ENCODE data around the gene PYGO2.

Gene PYGO2, protein sequence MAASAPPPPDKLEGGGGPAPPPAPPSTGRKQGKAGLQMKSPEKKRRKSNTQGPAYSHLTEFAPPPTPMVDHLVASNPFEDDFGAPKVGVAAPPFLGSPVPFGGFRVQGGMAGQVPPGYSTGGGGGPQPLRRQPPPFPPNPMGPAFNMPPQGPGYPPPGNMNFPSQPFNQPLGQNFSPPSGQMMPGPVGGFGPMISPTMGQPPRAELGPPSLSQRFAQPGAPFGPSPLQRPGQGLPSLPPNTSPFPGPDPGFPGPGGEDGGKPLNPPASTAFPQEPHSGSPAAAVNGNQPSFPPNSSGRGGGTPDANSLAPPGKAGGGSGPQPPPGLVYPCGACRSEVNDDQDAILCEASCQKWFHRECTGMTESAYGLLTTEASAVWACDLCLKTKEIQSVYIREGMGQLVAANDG

GRCh38 chr1:154961207-154962155 is at the start of gene PYGO2:
TSS of gene PYGO2 (minus strand) at chr1:154961782. CDS start at chr1:154961576, 206 bp downstream.
- DNase-seq (ENCODE audit: low spot score), result peak; percentile 71

DNA sequence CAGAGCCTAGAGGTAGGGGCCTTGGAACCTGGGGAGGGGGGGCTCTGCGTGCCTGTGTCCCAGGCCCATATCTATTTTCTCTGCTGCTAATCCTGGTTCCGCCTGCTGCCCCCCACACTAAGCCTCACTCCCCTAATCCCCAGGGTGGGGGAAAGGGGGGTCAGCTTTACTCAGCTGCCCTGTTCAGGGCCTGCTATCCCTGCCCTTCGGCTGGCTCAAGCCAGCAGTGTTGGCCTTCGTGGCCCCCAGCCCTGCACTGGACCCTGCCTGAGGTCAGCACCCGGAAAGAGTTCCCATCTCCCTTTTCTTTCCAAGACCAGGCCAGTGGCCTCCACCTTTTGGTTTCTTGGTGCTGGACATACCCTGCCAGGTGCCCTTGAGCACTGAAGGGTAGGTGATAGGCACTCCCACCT is 49.4 kb upstream of the PYGO2 start:
- no peak for DNase-seq (ENCODE audit: low spot score)

DNA sequence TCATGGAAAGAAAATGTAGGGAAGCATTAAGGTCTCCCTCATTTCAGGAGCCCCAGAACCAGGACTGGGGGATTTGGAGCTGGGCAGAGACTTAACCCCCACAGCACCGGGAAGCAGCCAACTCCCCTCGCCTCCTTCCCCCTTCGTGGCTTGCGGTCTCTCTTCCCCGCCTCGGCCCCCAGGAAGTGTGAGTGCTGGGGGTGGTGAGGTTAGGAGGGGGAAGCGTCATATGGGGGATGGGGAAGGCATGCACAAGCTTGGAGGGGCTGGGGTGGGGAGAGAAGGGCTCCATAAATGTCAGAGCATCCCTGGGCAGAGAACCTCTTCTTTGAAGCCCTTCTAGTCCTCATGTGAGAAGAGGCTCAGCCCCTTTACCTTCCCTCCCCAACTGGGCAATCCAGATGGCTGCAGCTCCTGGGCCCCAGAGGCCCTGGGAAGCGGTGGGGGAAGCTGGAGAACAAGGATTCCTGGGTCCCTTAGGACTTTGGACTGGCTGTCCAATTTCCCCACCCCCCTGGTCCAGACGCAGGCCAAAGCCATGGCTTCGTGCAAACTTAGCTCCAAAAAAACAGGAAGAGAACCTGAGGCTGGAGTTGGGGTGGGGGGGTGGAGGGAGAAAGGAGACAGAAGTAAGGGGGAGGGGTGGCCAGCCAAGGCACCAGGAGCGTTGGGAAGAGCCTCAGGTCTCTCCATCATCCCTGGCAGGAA is 48.8 kb upstream of the PYGO2 start:
- DNase-seq (ENCODE audit: low spot score), result peak; percentile 50

DNA sequence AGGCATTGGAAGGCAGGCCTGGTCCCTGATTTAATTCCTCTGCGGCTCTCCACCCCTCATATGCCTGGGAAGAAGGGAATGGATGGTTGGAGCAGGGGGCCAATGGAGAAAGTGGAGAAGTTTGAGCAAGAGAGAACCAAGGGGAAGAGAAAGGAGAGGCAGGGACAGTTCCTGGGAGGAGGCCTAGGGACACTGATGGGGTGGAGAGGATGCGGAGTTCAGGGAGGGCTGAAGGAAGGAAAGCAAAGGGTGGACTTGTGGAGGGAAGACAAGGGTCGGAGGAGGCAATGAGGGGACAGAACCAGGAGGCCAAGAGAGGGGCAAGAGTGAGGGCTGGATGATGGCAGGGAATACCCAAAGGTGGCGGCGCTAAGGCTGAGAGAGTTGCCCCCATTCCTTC is 48.2 kb upstream of the PYGO2 start:
- DNase-seq (ENCODE audit: low spot score), result no peak

GRCh38 chr1:155009221-155009711 is 47.7 kb upstream of the PYGO2 start:
- DNase-seq (ENCODE audit: low spot score), result no peak

DNA sequence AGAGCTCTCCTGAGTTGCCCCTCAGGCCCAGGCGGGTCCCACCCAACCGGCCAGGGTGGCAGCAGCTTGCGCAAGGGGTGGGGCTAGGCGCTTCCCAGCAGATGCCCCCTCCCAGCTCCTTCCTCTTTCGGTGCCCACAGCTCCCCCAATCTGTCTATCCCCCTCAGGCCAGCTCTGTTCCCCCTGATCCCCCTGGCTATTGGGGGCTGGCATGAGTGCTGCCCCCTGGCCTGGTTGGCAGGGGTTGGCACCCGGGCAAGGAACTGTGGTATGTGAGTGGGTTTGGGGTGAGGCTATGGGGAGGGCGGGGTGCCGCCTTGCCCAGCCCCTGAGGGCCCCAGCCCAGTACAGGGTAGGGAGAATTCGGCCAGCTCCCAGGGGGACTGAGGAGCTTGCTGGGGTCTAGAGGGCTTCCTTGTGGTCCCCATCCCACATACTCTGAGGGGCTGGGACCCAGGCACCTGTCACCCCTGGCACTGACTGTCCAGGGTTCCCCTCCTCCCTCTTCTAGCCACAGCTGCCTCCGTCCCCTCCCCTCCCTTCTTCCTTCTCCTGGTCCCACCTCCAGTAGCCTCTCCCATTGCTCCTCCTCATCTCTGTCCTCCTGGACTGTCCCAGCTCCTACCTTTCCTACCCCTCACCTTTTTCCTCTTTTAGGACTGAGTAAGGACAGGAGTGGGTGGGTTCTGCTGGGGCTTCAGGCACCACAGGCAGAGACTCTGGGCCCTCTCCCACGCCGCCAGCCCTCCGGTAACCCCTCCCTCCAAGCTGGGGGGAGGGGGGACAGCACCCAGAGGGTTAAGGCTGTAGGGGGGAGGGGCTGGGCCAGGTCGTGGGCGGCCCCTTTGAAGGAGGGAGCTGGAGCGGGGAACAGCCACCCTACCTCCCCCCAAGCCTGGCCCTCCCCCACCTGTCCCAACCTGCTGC is 46.7 kb upstream of the PYGO2 start:
- DNase-seq (ENCODE audit: low spot score), result peak; percentile 49

DNA sequence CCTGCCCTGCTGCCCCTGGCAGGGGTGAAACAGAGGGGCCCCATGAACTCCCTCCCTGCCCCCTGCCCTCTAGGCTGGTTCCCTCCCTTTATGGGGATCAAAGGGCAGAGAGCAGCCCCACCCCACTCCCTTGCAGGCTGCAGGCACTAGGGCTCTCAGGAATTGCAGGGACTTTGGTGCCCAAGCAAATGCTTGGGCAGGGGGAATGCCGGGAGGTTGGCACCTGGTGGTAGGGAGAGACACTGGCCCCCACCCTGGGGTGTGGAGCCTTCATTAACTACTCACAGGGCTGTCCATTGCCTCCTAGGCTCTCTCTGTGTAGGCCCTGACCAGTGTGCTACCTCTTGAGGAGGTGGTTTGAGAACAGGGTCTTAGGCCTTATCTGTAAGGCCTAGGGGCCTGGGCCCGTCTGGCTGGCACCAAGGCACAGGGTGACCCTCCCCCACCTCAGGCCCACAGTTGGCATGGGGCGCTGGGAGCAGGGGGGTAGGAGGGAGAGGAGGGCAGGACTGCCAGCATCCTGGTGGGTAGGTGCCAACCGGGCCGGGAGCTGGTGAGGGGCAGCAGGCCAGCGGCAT is 45.8 kb upstream of the PYGO2 start:
- no peak for DNase-seq (ENCODE audit: low spot score)

GRCh38 chr1:155006601-155007101 is 45.1 kb upstream of the PYGO2 start:
- peak; percentile 54 for DNase-seq (ENCODE audit: low spot score)

DNA sequence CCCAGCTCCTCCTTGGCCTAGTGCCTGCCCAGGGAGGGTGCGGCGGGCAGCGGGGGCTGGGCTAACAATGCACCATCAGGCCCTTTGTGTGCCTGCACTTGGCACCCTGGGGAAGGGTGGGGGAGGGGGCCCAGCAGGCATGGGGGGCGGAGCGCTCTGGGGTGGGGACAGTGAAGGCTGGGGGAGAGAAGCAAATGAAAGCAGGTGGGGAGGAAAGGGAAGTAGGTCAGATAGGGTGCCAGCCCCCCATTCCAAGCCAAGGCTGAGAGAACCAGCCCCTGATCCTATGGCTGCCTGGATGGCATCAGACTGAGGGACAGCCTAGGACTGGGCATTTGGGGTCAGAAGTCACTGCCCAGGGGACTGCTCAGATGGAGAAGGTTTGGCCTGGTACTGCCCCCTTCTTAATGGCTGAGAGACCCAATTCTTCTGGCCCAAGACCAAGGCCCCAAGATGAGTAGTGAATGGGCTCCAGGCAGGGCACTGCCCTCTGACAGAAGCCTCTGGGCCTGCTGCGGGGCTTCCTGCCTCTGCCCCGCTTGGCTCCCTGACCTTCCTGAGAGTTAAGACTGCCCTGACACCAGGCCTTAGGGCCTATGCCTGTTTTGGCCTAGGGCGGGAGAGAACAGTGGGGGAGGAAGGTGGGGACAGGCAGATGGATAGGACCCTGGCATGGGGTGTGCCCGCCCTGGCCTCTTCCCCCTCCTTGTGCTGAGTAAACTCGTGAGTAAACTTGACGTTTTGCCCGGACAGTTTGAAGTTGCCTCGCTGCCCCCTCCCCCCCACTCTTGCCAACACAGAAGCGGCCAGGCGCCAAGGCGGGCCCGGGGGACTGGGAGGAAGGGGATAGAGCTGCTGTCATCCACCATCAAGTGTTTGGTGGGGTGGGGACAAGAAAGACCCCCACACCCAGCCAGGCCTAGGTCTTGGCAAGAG is 43.8 kb upstream of the PYGO2 start:
- DNase-seq (ENCODE audit: low spot score), result no peak

DNA sequence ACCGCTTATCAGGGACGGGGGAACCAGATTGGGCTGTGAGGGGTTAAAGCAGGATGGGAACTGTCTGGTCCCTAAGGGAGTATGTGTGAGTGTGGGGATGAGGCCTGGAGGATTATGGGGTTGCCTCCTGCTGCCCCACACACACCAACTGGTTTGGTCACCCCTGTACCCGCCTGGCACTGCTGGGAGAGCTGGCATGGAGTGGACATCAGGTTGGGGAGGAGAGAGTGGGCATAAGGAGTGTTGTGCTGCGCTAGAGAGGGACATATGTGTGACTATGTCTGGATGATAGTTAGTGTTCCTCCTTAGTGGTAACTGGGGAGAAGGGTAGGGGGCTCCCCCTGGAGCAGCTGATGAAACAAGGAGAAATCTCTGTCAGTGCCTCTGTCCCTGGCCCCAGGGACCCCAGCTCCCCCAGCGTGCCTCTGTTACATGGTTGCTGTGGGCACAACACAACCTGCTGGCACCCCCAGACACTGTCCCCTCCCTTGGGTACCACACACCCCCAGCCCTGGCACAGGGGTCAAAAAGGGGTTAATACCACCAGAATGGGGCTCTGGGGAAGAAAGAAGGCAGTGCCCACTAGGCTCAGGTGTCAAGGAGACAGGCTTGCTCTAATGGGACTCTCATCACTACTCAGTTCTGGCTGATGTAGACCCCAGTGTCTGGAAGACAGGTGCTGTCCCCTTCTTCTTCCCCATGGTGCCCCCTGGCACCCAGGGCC is 42.9 kb upstream of the PYGO2 start:
- DNase-seq (ENCODE audit: low spot score), result no peak

DNA sequence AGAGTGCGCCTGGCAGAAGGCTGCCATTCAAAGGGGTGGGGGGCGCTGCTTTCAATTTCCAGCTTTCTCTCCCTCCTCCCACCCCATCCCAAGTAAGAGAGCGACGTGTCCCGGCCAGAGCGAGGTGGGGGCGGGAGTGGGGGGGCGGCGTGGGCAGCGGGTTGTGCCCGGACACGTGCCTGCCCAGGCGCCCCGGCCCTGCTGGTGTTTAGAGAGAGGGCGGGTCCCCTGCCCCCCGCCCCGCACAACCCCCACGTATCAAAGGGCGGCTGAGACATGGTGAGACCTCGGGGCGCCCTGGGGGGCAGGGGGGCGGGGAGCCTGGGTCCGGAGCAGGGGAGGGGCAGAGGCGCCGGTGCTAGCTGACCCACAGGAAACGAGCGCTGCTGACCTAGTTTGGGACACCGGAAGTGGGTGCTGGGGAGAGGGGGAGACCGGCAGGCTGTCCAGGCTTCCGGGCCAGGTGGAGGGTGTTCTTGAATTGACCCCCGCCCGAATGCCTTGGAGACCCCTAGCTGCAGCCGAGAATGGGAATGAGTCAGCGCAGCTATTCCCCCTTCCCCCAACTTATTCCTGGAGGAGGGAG is 42.3 kb upstream of the PYGO2 start:
- DNase-seq (ENCODE audit: low spot score), result no peak

- DNase-seq (ENCODE audit: low spot score), result no peak
These were observed 41.7 kb upstream of the PYGO2 start for GRCh38 chr1:155003227-155003765.

DNA sequence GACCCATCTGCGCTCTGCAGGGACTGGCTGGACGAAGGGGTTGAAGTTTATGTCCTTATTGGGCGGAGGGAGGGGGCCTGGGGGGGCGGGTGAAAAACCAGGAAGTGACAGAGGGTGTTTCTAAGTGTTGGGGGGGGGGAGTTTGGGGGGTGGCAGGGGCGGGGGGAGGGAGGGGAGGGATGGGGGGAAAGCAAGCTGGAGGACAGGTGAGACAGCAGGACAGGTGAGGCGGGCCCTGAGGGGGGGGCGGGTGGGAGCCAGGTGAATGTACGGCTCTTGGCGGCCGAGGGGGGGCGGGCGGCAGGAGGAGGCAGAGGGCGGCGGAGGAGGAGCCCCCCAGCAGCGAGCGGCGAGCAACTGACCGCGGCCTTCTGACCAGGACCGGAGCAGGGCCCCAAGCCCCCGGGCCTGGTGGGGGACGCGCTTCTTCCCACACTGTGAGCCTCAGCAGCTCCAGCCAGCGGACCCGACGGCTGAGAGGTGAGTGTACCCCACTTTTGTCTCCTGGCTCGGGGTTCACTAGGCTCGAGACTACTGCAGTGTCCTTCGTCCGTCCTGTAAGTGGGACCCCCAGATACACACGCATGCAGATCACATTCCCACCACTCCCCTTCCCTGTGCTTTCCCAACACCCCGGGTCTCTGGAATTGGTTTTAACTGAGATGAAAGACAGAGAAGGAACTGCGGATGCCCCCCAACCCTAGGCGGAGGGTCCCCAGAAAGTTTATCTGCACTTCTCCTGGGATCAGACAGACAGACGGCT is 41.1 kb upstream of the PYGO2 start, which contains the start of gene ZBTB7B:
Gene ZBTB7B (plus strand): TSS at position 339 of the 763 bp plus-strand sequence. CDS start 11,859 bp downstream, outside the sequence.
- peak; percentile 51 for DNase-seq (ENCODE audit: low spot score)

DNA sequence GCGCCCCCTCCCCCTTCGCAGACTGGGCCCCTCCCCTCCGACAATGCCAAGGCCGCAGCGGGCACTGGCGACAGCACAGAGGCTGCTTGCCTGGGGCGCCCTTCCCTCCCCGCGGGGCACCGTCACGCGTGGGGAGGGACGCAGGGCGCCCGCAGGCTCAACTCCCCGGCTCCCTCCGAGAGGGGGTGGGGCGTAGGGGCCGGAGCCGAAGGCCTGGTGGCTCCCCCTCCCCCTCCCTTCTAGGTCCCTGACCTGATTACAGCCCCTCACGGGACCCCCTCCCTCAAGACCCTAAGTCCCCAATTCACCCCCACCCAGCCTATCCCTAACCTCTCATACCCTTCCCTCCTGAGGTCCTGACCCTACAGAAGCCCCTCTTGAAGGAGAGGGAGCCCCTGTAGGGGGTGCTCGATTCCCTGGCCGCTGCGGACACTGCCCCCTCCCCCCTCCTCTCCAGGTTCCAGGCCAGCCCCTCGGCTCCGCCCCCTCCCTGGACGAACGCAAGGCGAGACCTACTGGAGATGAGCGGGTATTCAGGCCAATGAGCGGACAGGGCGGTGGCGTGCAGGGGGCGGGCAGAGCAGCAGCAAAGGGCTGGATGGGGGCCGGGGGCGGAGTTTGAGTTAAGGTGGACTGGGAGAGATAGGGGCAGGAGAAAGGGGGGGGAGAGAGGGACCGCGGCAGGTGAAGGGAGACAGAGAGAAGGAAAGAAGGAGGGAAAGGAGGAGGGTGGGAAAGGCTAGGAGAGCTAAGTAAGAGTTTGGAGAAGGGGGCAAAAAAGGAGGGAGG is 40.3 kb upstream of the PYGO2 start:
- DNase-seq (ENCODE audit: low spot score), result peak; percentile 98

GRCh38 chr1:155001425-155001674 is 39.8 kb upstream of the PYGO2 start:
- DNase-seq (ENCODE audit: low spot score), result no peak

GRCh38 chr1:155000726-155001424 is 39.3 kb upstream of the PYGO2 start:
- DNase-seq (ENCODE audit: low spot score), result peak; percentile 68

All from CD4-positive, alpha-beta T cell treated with Interleukin-6 at 100 ng/mL for 8 hours (primary cell).